Kidney (tissue), 14 donors: ENCODE measurements around the gene C21orf91. TPM values are rescaled to one million over a fixed set of nuclear protein-coding genes. Genes with fewer than 3 reads are reported as not detected.

Source experiments
- DNase-seq, 5 donors: peaks; one replicate each; pipeline ENCODE4 v3.0.0-alpha.2; 2013 to 2020
- FAIRE-seq: peaks from 2 replicates; lab custom pipeline; 2012; peaks lifted over from hg19 to GRCh38; lab: Jason Lieb, UNC
- H3K27ac ChIP-seq, 2 donors: one replicate each; pipeline ENCODE4 v1.7.0; 2013; ENCODE audit warnings: low read depth in 2 of 2, low read length in 2 of 2, inconsistent platforms in 1 of 2
- H3K27me3 ChIP-seq: one replicate; pipeline ENCODE4 v1.7.1; 2013; ENCODE audit warnings: low read length, inconsistent platforms; ENCODE audit not compliant: control insufficient read depth, insufficient read depth
- H3K36me3 ChIP-seq, 3 donors: one replicate each; pipeline versions ENCODE4 v1.7.0 to v1.7.1; 2013; ENCODE audit warnings: low read length in 3 of 3, control low read depth in 1 of 3, inconsistent platforms in 1 of 3; ENCODE audit not compliant: insufficient read depth in 3 of 3, control insufficient read depth in 2 of 3
- H3K4me1 ChIP-seq, 3 donors: one replicate each; pipeline versions ENCODE4 v1.7.0 to v1.7.1; 2013; ENCODE audit warnings: low read length in 3 of 3, inconsistent platforms in 1 of 3, low read depth in 1 of 3; ENCODE audit not compliant: control insufficient read depth in 2 of 3, insufficient read depth in 2 of 3
- H3K4me3 ChIP-seq, 3 donors: one replicate each; pipeline versions ENCODE4 v1.7.0 to v1.8.1; 2013; ENCODE audit warnings: low read length in 3 of 3, control low read depth in 1 of 3, inconsistent platforms in 1 of 3
- H3K9ac ChIP-seq, 3 donors: one replicate each; pipeline versions ENCODE4 v1.7.0 to v1.7.1; 2013; ENCODE audit warnings: low read length in 3 of 3, control low read depth in 1 of 3, inconsistent platforms in 1 of 3
- H3K9me3 ChIP-seq, 3 donors: one replicate each; pipeline versions ENCODE4 v1.7.0 to v1.7.1; 2013; ENCODE audit warnings: low read length in 3 of 3, control low read depth in 1 of 3, inconsistent platforms in 1 of 3; ENCODE audit not compliant: control insufficient read depth in 2 of 3, insufficient read depth in 1 of 3
- CTCF ChIP-seq: IDR thresholded peaks from 3 replicates; pipeline ENCODE4 v1.5.1; 2012; ENCODE audit warnings: mild to moderate bottlenecking, moderate library complexity, borderline replicate concordance; ENCODE audit not compliant: insufficient read depth; ENCODE audit errors: extremely low read depth
- intact Hi-C: fragments of 100-400 bp; cut with DNase I; formaldehyde crosslinking; loops from one replicate; pipeline ENCODE4 v1.11.1; 2022
- polyA plus RNA-seq: library from polyadenylated mRNA; stranded (reverse); fragments of 350-450 nt; fragmentation: Illumina TruSeq; extraction: RNeasy Lipid Tissue Mini Kit (QIAGEN cat#74804); gene quantifications from one replicate; pipeline ENCODE4 v1.2.3, GENCODE V29; 2014; ENCODE audit warnings: low read depth, low replicate concordance; ENCODE audit not compliant: insufficient read depth
- total RNA-seq: library from RNA; stranded (reverse); fragmentation: NEBNext Ultra II Directional; extraction: Animal tissue kit (Norgen Biotek cat#: 25700); gene quantifications from one replicate; pipeline ENCODE4 v1.2.1, GENCODE V29; 2021
- donor health status: control.
- donor health status: control.
- donor health status: control.
- donor health status: control.
- donor health status: control.
- donor health status: DM: yes; HTN: yes; CAD: no.
- donor health status: Normal renal cell carcinoma (clear cell type).

The C21orf91 gene
- total and polyA plus RNA-seq, 2 donors from 2014 or later: 2.5 to 20.4 TPM

GRCh38 chr21:17742181-17742580 lies 77.0 kb downstream of the C21orf91 start:
- Histone ChIP-seq H3K9ac (no peak overlapping the region), H3K4me1 (peaks cover 0 to 5% (median 0%) of the 10 kb centered on the region in 3 donors), H3K27me3 (no peaks in the 10 kb centered on the region), H3K36me3 (no peaks in the 10 kb centered on the region), H3K4me3 (no peak overlapping the region), H3K9me3 (no peaks in the 10 kb centered on the region), H3K27ac (no peak overlapping the region)
- intact Hi-C loops: no loop called here
- FAIRE-seq (no peak), DNase-seq (no peak)
- no peak for TF ChIP-seq CTCF

Other genes starting within 250 kb of the C21orf91 start
- 27.4 TPM for gene BTG3, start 206.5 kb downstream of the C21orf91 start, total RNA-seq
- gene BTG3, start 206.5 kb downstream of the C21orf91 start, polyA plus RNA-seq: 28.9 TPM